H1 (cell line): Measurements from ENCODE around the gene ISOC2. TPM values are rescaled to one million over a fixed set of nuclear protein-coding genes. Genes with fewer than 3 reads are reported as not detected.

Source experiments
- ASH2L ChIP-seq: fragments of 200-600, 300-600 bp; sonication (generic); IDR thresholded peaks from one replicate; pipeline ENCODE4 v1.7.1; 2017; ENCODE audit warnings: low read length
- CBX8 ChIP-seq: fragments of 300-800, 300-1000 bp; sonication (generic); IDR thresholded peaks from 2 replicates; pipeline ENCODE4 v1.7.1; 2016; ENCODE audit warnings: low read depth, low read length, borderline replicate concordance
- CHD2 ChIP-seq: IDR thresholded peaks from 2 replicates; pipeline ENCODE4 v1.6.1; 2012; ENCODE audit warnings: low read length, improper control_type of control experiment
- GTF2F1 ChIP-seq: IDR thresholded peaks from 2 replicates; pipeline ENCODE4 v1.6.1; 2012; ENCODE audit warnings: low read depth, low read length, improper control_type of control experiment, borderline replicate concordance
- HDAC6 ChIP-seq: IDR thresholded peaks from one replicate; pipeline ENCODE4 v1.7.1; 2012; ENCODE audit warnings: low read depth, mild to moderate bottlenecking, inconsistent platforms, low read length, moderate library complexity
- KDM4A ChIP-seq: IDR thresholded peaks from one replicate; pipeline ENCODE4 v1.7.1; 2012; ENCODE audit warnings: low read depth, mild to moderate bottlenecking, moderate library complexity, low read length, inconsistent platforms; ENCODE audit not compliant: severe bottlenecking
- KDM5A ChIP-seq: fragments of 200-600 bp; IDR thresholded peaks from 2 replicates; pipeline ENCODE4 v1.7.1; 2012; ENCODE audit warnings: mild to moderate bottlenecking, low read length, inconsistent platforms, mixed read lengths
- RFX5 ChIP-seq: IDR thresholded peaks from 2 replicates; pipeline ENCODE4 v1.6.1; 2011; ENCODE audit warnings: low read depth, low read length, improper control_type of control experiment, borderline replicate concordance
- RNF2 ChIP-seq: fragments of 200-900, 300-1000 bp; sonication (generic); IDR thresholded peaks from 2 replicates; pipeline ENCODE4 v1.7.1; 2016; ENCODE audit warnings: borderline replicate concordance, low read depth, mild to moderate bottlenecking, antibody characterized with exemption, low read length; ENCODE audit not compliant: poor library complexity, severe bottlenecking; ENCODE audit errors: missing control alignments
- SAP30 ChIP-seq: fragments of 300-600 bp; sonication (generic); IDR thresholded peaks from 2 replicates; pipeline ENCODE4 v1.7.1; 2012; ENCODE audit warnings: low read length, moderate library complexity, mild to moderate bottlenecking, inconsistent platforms; ENCODE audit not compliant: insufficient read depth, insufficient replicate concordance
- SIRT6 ChIP-seq: IDR thresholded peaks from one replicate; pipeline ENCODE4 v1.7.1; 2012; ENCODE audit warnings: low read length, inconsistent platforms
- SIX5 ChIP-seq: IDR thresholded peaks from 2 replicates; pipeline ENCODE4 v1.6.1; 2011; ENCODE audit warnings: mild to moderate bottlenecking, low read depth, low read length
- SP2 ChIP-seq: IDR thresholded peaks from 2 replicates; pipeline ENCODE4 v1.6.1; 2012; ENCODE audit warnings: mild to moderate bottlenecking, low read length, inconsistent platforms
- SUZ12 ChIP-seq: fragments of 200-600 bp; sonication (generic); IDR thresholded peaks from 2 replicates; pipeline ENCODE4 v1.6.1; 2012; ENCODE audit warnings: mild to moderate bottlenecking, inconsistent platforms, low read length, moderate library complexity, mixed read lengths
- TAF1 ChIP-seq: IDR thresholded peaks from 2 replicates; pipeline ENCODE4 v1.6.1; 2011; ENCODE audit warnings: mild to moderate bottlenecking, low read depth, low read length
- TCF12 ChIP-seq: IDR thresholded peaks from 2 replicates; pipeline ENCODE4 v1.6.1; 2011; ENCODE audit warnings: low read depth, mild to moderate bottlenecking, low read length
- TEAD4 ChIP-seq: IDR thresholded peaks from 2 replicates; pipeline ENCODE4 v1.6.1; 2012; ENCODE audit warnings: low read depth, low read length, inconsistent platforms, mixed read lengths
- ZNF274 ChIP-seq: IDR thresholded peaks from 2 replicates; pipeline ENCODE4 v1.7.0; 2012; ENCODE audit warnings: low read length, borderline replicate concordance; ENCODE audit errors: extremely low read depth
- polyA plus RNA-seq, 7 experiments: library from polyadenylated mRNA; depleted of rRNA in 3 of 7; stranded (reverse) in 5 of 7; unstranded in 2 of 7; fragments of >200 nt in 5 of 7; fragments of 200-250 nt in 2 of 7; gene quantifications; 1 replicate in 5 of 7; 2 replicates in 1 of 7; 4 replicates in 1 of 7; pipeline versions ENCODE4 v1.2.1 to v1.2.3, GENCODE V29; 2011 to 2013; ENCODE audit warnings: missing spikeins in 2 of 7, mixed read lengths in 2 of 7
- total RNA-seq: library from RNA; stranded (reverse); fragmentation: NEBNext Ultra II Directional; extraction: Animal tissue kit (Norgen Biotek cat#: 25700); gene quantifications from 2 replicates; pipeline ENCODE4 v1.2.1, GENCODE V29; 2021

The ISOC2 gene
- total and polyA plus RNA-seq, 2 of the 8 experiments (the other 6 are each of a cell fraction or from before 2014, with no cell fraction given): 96.9 to 152 TPM

DNA sequence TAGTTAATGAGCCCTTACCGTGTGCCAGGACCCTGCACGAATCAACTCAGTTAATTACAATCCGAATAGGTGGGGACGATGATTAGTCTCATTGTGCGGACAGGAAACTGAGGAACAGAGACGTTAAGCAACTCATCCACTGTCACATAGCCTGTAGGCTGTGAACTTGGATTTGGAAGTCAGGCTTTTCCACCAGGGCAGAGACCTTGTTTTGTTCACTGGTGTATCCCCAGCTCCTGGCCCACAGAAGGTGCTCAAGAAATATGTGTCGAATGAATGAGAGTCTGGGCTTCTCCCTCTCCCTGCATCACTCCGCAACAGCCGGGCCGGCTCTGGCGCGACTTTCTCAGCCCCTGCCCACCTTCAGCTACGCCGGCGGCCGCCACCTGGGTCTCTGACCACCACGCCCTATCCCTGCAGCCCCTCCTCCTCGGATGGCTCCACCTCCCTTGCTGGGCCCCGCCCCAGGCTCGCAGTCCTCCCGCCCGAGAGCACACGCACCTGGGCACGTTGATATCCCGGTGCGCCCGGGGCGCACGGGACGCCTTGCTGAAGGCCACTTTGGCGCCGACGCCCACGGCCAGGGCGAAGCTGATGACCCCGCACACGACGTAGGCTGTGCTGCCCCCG lies 19.6 kb downstream of the ISOC2 start (continued):
- TF ChIP-seq ASH2L (peak; percentile 20), CHD2 (no peak), CBX8 (no peak), SUZ12 (peak; percentile 62; the same call in 1 of the 2 replicates), HDAC6 (no peak), TEAD4 (no peak), RFX5 (no peak), KDM4A (peak; percentile 8), KDM5A (no peak), SAP30 (no peak), SIX5 (no peak), TAF1 (no peak), TCF12 (no peak), SP2 (no peak), ZNF274 (no peak), RNF2 (peak; percentile 53), SIRT6 (no peak), GTF2F1 (no peak)
